Measurements from ENCODE around the gene ST3GAL6.
A peak's percentile ranks its signal among the peaks of the same experiment; 100 is the strongest.
"Not testable (repeated sequence)": the region's sequence is repeated elsewhere in the genome, so short reads cannot be mapped to it uniquely, and the experiment has no call there.

The ST3GAL6 gene

GRCh38 chr3:98827221-98827920 is 64.2 kb downstream of the ST3GAL6 start (continued):
- TF ChIP-seq HIC1 (tag by site-specific recombination; IDR thresholded peaks at IDR 0.05): no peak

GRCh38 chr3:98829246-98829832 is 66.2 kb downstream of the ST3GAL6 start:
- H3K4me1 ChIP-seq (ENCODE audit: control insufficient read depth, insufficient read depth, low read length): no peaks in the 10 kb centered on the region
- H3K4me3 ChIP-seq (ENCODE audit: low read depth, low read length): no peak overlapping the region
- H3K9me3 ChIP-seq (ENCODE audit: control insufficient read depth, insufficient read depth, low read depth, low read length): no peaks in the 10 kb centered on the region
- no peaks in the 10 kb centered on the region for H3K36me3 ChIP-seq (ENCODE audit: control insufficient read depth in 2 of 2, insufficient read depth in 1 of 2, low read length in 2 of 2)
- TF ChIP-seq ZNF146 (tag by site-specific recombination; IDR thresholded peaks at IDR 0.05) (0 out of 2 replicates have a peak, but pooled peaks have one; percentile 37), ZNF155 (tag by site-specific recombination; IDR thresholded peaks at IDR 0.05) (no peak)
- no peak overlapping the region for H3K27ac ChIP-seq (ENCODE audit: extremely low read depth, low read depth, low read length)
- ChIA-PET CTCF (interaction anchor here (0.6 kb wide), 1 partner anchor 167 kb away, joined by 7 read pairs; no protein-coding TSS in a partner anchor), POLR2A (no interaction called here)

- H3K4me3 ChIP-seq (ENCODE audit: low read depth, low read length); H3K27ac ChIP-seq (ENCODE audit: extremely low read depth, low read depth, low read length); H3K4me1 ChIP-seq (ENCODE audit: control insufficient read depth, insufficient read depth, low read length); POLR2A ChIA-PET; H3K9me3 ChIP-seq (ENCODE audit: control insufficient read depth, insufficient read depth, low read depth, low read length); H3K36me3 ChIP-seq (ENCODE audit: control insufficient read depth in 2 of 2, insufficient read depth in 1 of 2, low read length in 2 of 2): not testable (repeated sequence)
- CTCF ChIA-PET: interaction anchor here (0.6 to 0.7 kb wide), 2 partner anchors 19 to 95 kb away, joined by 4 read pairs; no protein-coding TSS in a partner anchor
Measured at GRCh38 chr3:98831060-98831459, 67.9 kb downstream of the ST3GAL6 start.

GRCh38 chr3:98839846-98840245 is 76.7 kb downstream of the ST3GAL6 start:
- H3K27ac ChIP-seq (ENCODE audit: extremely low read depth, low read depth, low read length): no peak overlapping the region
- H3K4me1 ChIP-seq (ENCODE audit: control insufficient read depth, insufficient read depth, low read length): no peaks in the 10 kb centered on the region
- peaks cover 0 to 8% of the 10 kb centered on the region in 2 experiments; a peak in 1 of 3 replicates for H3K36me3 ChIP-seq (ENCODE audit: control insufficient read depth in 2 of 2, insufficient read depth in 1 of 2, low read length in 2 of 2)
- TF ChIP-seq ZNF837 (tag by site-specific recombination; IDR thresholded peaks at IDR 0.05) (no peak), ZNF777 (tag by site-specific recombination; IDR thresholded peaks at IDR 0.05; ENCODE audit: borderline replicate concordance) (no peak), KLF10 (tag by site-specific recombination; IDR thresholded peaks at IDR 0.05) (no peak), ZNF623 (tag by site-specific recombination; IDR thresholded peaks at IDR 0.05) (no peak), ZNF354C (tag by site-specific recombination; IDR thresholded peaks at IDR 0.05; ENCODE audit: borderline replicate concordance, low read depth) (no peak), TCF7L2 (IDR thresholded peaks at IDR 0.05; ENCODE audit: borderline replicate concordance, low read depth, low read length) (no peak), ZBTB10 (tag by site-specific recombination; IDR thresholded peaks at IDR 0.05) (no peak), ZNF311 (tag by site-specific recombination; IDR thresholded peaks at IDR 0.05; ENCODE audit: borderline replicate concordance) (no peak)
- ChIA-PET POLR2A (no interaction called here), CTCF (no interaction called here)
- no peak overlapping the region for H3K4me3 ChIP-seq (ENCODE audit: low read depth, low read length)
- no peaks in the 10 kb centered on the region for H3K9me3 ChIP-seq (ENCODE audit: control insufficient read depth, insufficient read depth, low read depth, low read length)

All from HEK293 (cell line).